NCI-H128 (cell line): ENCODE data around the gene SLC35F1.

Source experiments
- DNase-seq: peaks from one replicate; lab custom pipeline; 2025; ENCODE audit not compliant: unreplicated experiment; lab: John Stamatoyannopoulos, UW

The SLC35F1 gene

GRCh38 chr6:118252474-118252873 is 345.4 kb downstream of the SLC35F1 start:
- no peak for DNase-seq

GRCh38 chr6:118253741-118254140 is 346.7 kb downstream of the SLC35F1 start:
- DNase-seq = no peak

- DNase-seq = no peak
Observed at GRCh38 chr6:118260833-118261232, 353.8 kb downstream of the SLC35F1 start.

- DNase-seq = no peak
Observed at GRCh38 chr6:118263921-118264486, 356.9 kb downstream of the SLC35F1 start.

GRCh38 chr6:118269659-118270058 is 362.6 kb downstream of the SLC35F1 start:
- DNase-seq = no peak

GRCh38 chr6:118277631-118278030 is 370.6 kb downstream of the SLC35F1 start:
- no peak for DNase-seq

GRCh38 chr6:118280210-118280609 is 373.1 kb downstream of the SLC35F1 start:
- DNase-seq = no peak

- no peak for DNase-seq
Observed at GRCh38 chr6:118281291-118281690, 374.2 kb downstream of the SLC35F1 start.

GRCh38 chr6:118283766-118284165 is 376.7 kb downstream of the SLC35F1 start:
- peak; percentile 73 for DNase-seq

- DNase-seq = no peak
Observed at GRCh38 chr6:118284736-118285360, 377.8 kb downstream of the SLC35F1 start.

- no peak for DNase-seq
Observed at GRCh38 chr6:118285791-118286190, 378.7 kb downstream of the SLC35F1 start.

GRCh38 chr6:118288355-118289124 is 381.5 kb downstream of the SLC35F1 start:
- DNase-seq = no peak

- no peak for DNase-seq
Observed at GRCh38 chr6:118292558-118292957, 385.5 kb downstream of the SLC35F1 start.

- DNase-seq = no peak
Observed at GRCh38 chr6:118294906-118295305, 387.8 kb downstream of the SLC35F1 start.

- DNase-seq = no peak
Observed at GRCh38 chr6:118295336-118295735, 388.3 kb downstream of the SLC35F1 start.

GRCh38 chr6:118296129-118296901 is 389.3 kb downstream of the SLC35F1 start:
- no peak for DNase-seq

- DNase-seq = no peak
Observed at GRCh38 chr6:118297821-118298220, 390.8 kb downstream of the SLC35F1 start.

- no peak for DNase-seq
Observed at GRCh38 chr6:118298476-118299427, 391.7 kb downstream of the SLC35F1 start.

GRCh38 chr6:118299457-118299856 is 392.4 kb downstream of the SLC35F1 start:
- DNase-seq = no peak

- DNase-seq = no peak
Observed at GRCh38 chr6:118304321-118304720, 397.3 kb downstream of the SLC35F1 start.
